WTC11 (cell line): ENCODE data around the gene MRFAP1. TPM values are rescaled to one million over a fixed set of nuclear protein-coding genes. Genes with fewer than 3 reads are reported as not detected.

Experiments used
- ATAC-seq: fragments of 200-7000 bp; cut with Tn5 transposase; 2 replicates; pipeline ENCODE4 v1.10.0; 2021; ENCODE audit warnings: mild to moderate bottlenecking, moderate library complexity
- CTCF ChIA-PET: fragments of 300-600 bp; sonication (Branson Sonifier 250); formaldehyde crosslinking; loops from one replicate; lab custom pipeline; 2021; ENCODE audit warnings: antibody characterized with exemption; lab: Charles Lee
- POLR2A ChIA-PET: fragments of 350-600 bp; sonication (Branson Sonifier 250); formaldehyde crosslinking; loops from one replicate; lab custom pipeline; 2021; ENCODE audit warnings: antibody characterized with exemption; lab: Charles Lee
- DNase-seq: peaks from one replicate; pipeline ENCODE4 v3.0.0; 2021; ENCODE audit warnings: low spot score
- H3K27ac Mint-ChIP-seq: 2 replicates; pipeline ENCODE4 v1.8.0; 2021; ENCODE audit warnings: mixed read lengths
- H3K27me3 Mint-ChIP-seq: 2 replicates; pipeline ENCODE4 v1.8.0; 2021; ENCODE audit warnings: low read depth, mild to moderate bottlenecking, moderate library complexity, mixed read lengths
- H3K36me3 Mint-ChIP-seq: 2 replicates; pipeline ENCODE4 v1.8.0; 2021; ENCODE audit warnings: mixed read lengths
- H3K4me1 Mint-ChIP-seq: 2 replicates; pipeline ENCODE4 v1.8.0; 2022; ENCODE audit warnings: mixed read lengths
- H3K4me3 Mint-ChIP-seq: 2 replicates; pipeline ENCODE4 v1.8.0; 2021; ENCODE audit warnings: mild to moderate bottlenecking, moderate library complexity, mixed read lengths
- H3K9me3 Mint-ChIP-seq: 2 replicates; pipeline ENCODE4 v1.8.0; 2021; ENCODE audit warnings: mixed read lengths
- CBFB ChIP-seq: sonication (generic); formaldehyde crosslinking; IDR thresholded peaks from 2 replicates; pipeline ENCODE4 v1.8.1; 2022; ENCODE audit warnings: mild to moderate bottlenecking, low read depth, missing genetic modification reagents
- EMX1 ChIP-seq: fragments of 250-450 bp; sonication (Bioruptor Pico); IDR thresholded peaks from 2 replicates; pipeline ENCODE4 v1.8.0; 2021; ENCODE audit warnings: mild to moderate bottlenecking
- ETV6 ChIP-seq: sonication (generic); formaldehyde crosslinking; IDR thresholded peaks from 2 replicates; pipeline ENCODE4 v1.8.1; 2022; ENCODE audit warnings: mild to moderate bottlenecking, missing genetic modification reagents
- HMGA2 ChIP-seq: fragments of 250-450 bp; sonication (Bioruptor Pico); IDR thresholded peaks from 2 replicates; pipeline ENCODE4 v1.4.0; 2021; ENCODE audit warnings: mild to moderate bottlenecking, moderate library complexity
- IRF2 ChIP-seq: sonication (generic); formaldehyde crosslinking; IDR thresholded peaks from 2 replicates; pipeline ENCODE4 v1.8.0; 2022; ENCODE audit warnings: low read depth, missing genetic modification reagents, borderline replicate concordance
- JAZF1 ChIP-seq: fragments of 250-450 bp; sonication (Bioruptor Pico); IDR thresholded peaks from 2 replicates; pipeline ENCODE4 v1.9.0; 2021; ENCODE audit warnings: moderate library complexity, mild to moderate bottlenecking, inconsistent platforms
- NFATC4 ChIP-seq: fragments of 250-450 bp; sonication (Bioruptor Pico); IDR thresholded peaks from 2 replicates; pipeline ENCODE4 v1.9.0; 2021; ENCODE audit warnings: mild to moderate bottlenecking
- NR3C1 ChIP-seq: sonication (generic); formaldehyde crosslinking; conservative IDR thresholded peaks from 2 replicates; pipeline ENCODE4 v1.8.1; 2023; ENCODE audit warnings: low read depth, mild to moderate bottlenecking, missing genetic modification reagents
- PRRX2 ChIP-seq: fragments of 250-450 bp; sonication (Bioruptor Pico); IDR thresholded peaks from 2 replicates; pipeline ENCODE4 v1.8.0; 2021; ENCODE audit warnings: mild to moderate bottlenecking
- SOX15 ChIP-seq: fragments of 250-450 bp; sonication (Bioruptor Pico); IDR thresholded peaks from 2 replicates; pipeline ENCODE4 v1.9.0; 2021; ENCODE audit warnings: mild to moderate bottlenecking
- TEAD1 ChIP-seq: sonication (generic); formaldehyde crosslinking; IDR thresholded peaks from 2 replicates; pipeline ENCODE4 v1.8.0; 2022; ENCODE audit warnings: mild to moderate bottlenecking, missing genetic modification reagents
- TP53 ChIP-seq: sonication (generic); formaldehyde crosslinking; IDR thresholded peaks from 2 replicates; pipeline ENCODE4 v1.8.1; 2023; ENCODE audit warnings: mild to moderate bottlenecking, missing genetic modification reagents
- ZNF219 ChIP-seq: sonication (generic); formaldehyde crosslinking; IDR thresholded peaks from 2 replicates; pipeline ENCODE4 v1.8.0; 2023; ENCODE audit warnings: missing genetic modification reagents, mild to moderate bottlenecking, borderline replicate concordance
- ZNF263 ChIP-seq: sonication (generic); formaldehyde crosslinking; IDR thresholded peaks from 2 replicates; pipeline ENCODE4 v1.8.1; 2022; ENCODE audit warnings: low read depth, mild to moderate bottlenecking, moderate library complexity, missing genetic modification reagents
- ZNF671 ChIP-seq: fragments of 250-450 bp; sonication (Bioruptor Pico); IDR thresholded peaks from 2 replicates; pipeline ENCODE4 v1.8.0; 2021; ENCODE audit warnings: mild to moderate bottlenecking
- total RNA-seq: library from RNA; stranded (reverse); gene quantifications from 3 replicates; pipeline ENCODE4 v1.2.3, GENCODE V29; 2021
- TF ChIP-seq, protein P1 (sequence below): fragments of 250-450 bp; sonication (Bioruptor Pico); IDR thresholded peaks from 2 replicates; pipeline ENCODE4 v2.1.2; 2022; ENCODE audit warnings: mild to moderate bottlenecking, moderate library complexity
- TF ChIP-seq, protein P2 (sequence below): sonication (generic); formaldehyde crosslinking; IDR thresholded peaks from 2 replicates; pipeline ENCODE4 v1.8.1; 2023; ENCODE audit warnings: mild to moderate bottlenecking, missing genetic modification reagents, moderate library complexity
- TF ChIP-seq, protein P3 (sequence below): sonication (generic); formaldehyde crosslinking; IDR thresholded peaks from 2 replicates; pipeline ENCODE4 v1.8.1; 2022; ENCODE audit warnings: low read depth, mild to moderate bottlenecking, moderate library complexity, missing genetic modification reagents, borderline replicate concordance
- TF ChIP-seq, protein P4 (sequence below): fragments of 200-600 bp; IDR thresholded peaks from 2 replicates; pipeline ENCODE4 v1.8.0; 2022; ENCODE audit warnings: antibody characterized with exemption
- TF ChIP-seq, protein P5 (sequence below): sonication (generic); formaldehyde crosslinking; IDR thresholded peaks from 2 replicates; pipeline ENCODE4 v1.8.1; 2023; ENCODE audit warnings: mild to moderate bottlenecking, moderate library complexity, missing genetic modification reagents
- TF ChIP-seq, protein P6 (sequence below): fragments of 250-450 bp; sonication (Bioruptor Pico); IDR thresholded peaks from 2 replicates; pipeline ENCODE4 v1.9.0; 2021; ENCODE audit warnings: moderate library complexity, mild to moderate bottlenecking, inconsistent platforms, borderline replicate concordance
- TF ChIP-seq, protein P7 (sequence below): sonication (generic); formaldehyde crosslinking; IDR thresholded peaks from 2 replicates; pipeline ENCODE4 v1.8.0; 2022; ENCODE audit warnings: mild to moderate bottlenecking, missing genetic modification reagents
- TF ChIP-seq, protein P8 (sequence below): fragments of 250-450 bp; sonication (Bioruptor Pico); IDR thresholded peaks from 2 replicates; pipeline ENCODE4 v1.9.0; 2021; ENCODE audit warnings: mild to moderate bottlenecking
- TF ChIP-seq, protein P9 (sequence below): sonication (generic); formaldehyde crosslinking; IDR thresholded peaks from 2 replicates; pipeline ENCODE4 v1.8.1; 2023; ENCODE audit warnings: mild to moderate bottlenecking, missing genetic modification reagents

MRFAP1 gene
- total RNA-seq, 1 experiment from 2014 or later: 319 TPM

DNA sequence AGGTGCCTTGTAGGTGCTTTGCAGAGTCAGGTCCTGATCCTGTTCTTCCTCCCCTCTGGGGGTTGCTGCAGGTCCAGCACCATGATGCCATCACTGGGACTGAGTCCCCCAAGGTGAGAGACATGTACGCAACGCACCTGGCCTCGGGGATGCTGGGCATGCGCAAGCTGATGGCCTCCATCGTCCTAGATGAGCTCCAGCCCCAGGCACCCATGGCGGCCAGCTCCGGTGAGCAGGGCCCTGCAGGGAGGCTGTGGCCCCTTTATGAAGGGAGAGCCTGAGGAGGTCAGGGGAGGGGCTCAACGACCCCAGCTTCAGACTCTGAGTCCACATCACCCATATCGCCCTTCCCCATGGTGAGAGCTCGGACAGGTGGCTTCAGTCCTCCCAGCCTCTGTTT, 42.4 kb upstream of the MRFAP1 start:
- TF ChIP-seq IRF2 (CRISPR knock-in tag) (no peak), TEAD1 (CRISPR knock-in tag) (no peak), ETV6 (no peak)
- TF ChIP-seq, protein P1, sequence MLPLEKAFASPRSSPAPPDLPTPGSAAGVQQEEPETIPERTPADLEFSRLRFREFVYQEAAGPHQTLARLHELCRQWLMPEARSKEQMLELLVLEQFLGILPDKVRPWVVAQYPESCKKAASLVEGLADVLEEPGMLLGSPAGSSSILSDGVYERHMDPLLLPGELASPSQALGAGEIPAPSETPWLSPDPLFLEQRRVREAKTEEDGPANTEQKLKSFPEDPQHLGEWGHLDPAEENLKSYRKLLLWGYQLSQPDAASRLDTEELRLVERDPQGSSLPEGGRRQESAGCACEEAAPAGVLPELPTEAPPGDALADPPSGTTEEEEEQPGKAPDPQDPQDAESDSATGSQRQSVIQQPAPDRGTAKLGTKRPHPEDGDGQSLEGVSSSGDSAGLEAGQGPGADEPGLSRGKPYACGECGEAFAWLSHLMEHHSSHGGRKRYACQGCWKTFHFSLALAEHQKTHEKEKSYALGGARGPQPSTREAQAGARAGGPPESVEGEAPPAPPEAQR (CRISPR knock-in tag): no peak
- TF ChIP-seq, protein P2, sequence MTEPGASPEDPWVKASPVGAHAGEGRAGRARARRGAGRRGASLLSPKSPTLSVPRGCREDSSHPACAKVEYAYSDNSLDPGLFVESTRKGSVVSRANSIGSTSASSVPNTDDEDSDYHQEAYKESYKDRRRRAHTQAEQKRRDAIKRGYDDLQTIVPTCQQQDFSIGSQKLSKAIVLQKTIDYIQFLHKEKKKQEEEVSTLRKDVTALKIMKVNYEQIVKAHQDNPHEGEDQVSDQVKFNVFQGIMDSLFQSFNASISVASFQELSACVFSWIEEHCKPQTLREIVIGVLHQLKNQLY (CRISPR knock-in tag): no peak
- Mint-ChIP-seq H3K4me1 (no peaks in the 10 kb centered on the region), H3K36me3 (peaks cover 2% of the 10 kb centered on the region; the same call in 1 of the 2 replicates), H3K9me3 (no peaks in the 10 kb centered on the region), H3K27me3 (peaks cover 4% of the 10 kb centered on the region; the same call in 1 of the 2 replicates), H3K4me3 (no peak overlapping the region), H3K27ac (no peak overlapping the region)
- ATAC-seq: no peak
- ChIA-PET CTCF (interaction anchor here (1.4 to 1.5 kb wide), 2 partner anchors 48 to 50 kb away, joined by 4 to 5 read pairs; no protein-coding TSS in a partner anchor), POLR2A (no interaction called here)
- no peak for DNase-seq

DNA sequence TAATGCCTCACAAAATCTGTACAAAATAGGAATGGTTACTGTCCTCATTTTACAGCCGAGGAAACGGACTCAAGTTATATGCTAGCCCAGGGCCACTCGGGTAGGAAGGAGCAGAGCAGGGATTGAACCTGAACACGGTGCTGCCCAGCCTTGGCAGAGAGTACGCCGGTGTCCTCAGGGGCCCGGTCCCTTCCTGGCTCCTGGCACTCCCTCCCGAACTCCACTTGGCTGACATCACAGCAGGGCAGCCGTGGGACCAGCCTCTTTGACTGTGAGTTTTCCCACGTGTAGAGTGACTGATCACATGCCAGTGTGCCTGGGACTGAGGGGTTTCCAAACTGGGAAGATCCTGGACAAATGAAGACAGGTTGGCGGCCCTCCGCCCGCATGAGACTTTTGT, 41.8 kb upstream of the MRFAP1 start:
- no peaks in the 10 kb centered on the region for H3K4me1 Mint-ChIP-seq
- H3K27ac Mint-ChIP-seq: no peak overlapping the region
- TF ChIP-seq NR3C1 (no peak), CBFB (no peak), TP53 (CRISPR knock-in tag) (no peak), ZNF671 (CRISPR knock-in tag) (no peak), JAZF1 (CRISPR knock-in tag) (no peak), EMX1 (CRISPR knock-in tag) (no peak), SOX15 (CRISPR knock-in tag) (no peak), ZNF263 (CRISPR knock-in tag) (no peak), HMGA2 (CRISPR knock-in tag) (no peak), ZNF219 (CRISPR knock-in tag) (no peak), NFATC4 (CRISPR knock-in tag) (no peak), PRRX2 (CRISPR knock-in tag) (no peak)
- TF ChIP-seq, protein P3, sequence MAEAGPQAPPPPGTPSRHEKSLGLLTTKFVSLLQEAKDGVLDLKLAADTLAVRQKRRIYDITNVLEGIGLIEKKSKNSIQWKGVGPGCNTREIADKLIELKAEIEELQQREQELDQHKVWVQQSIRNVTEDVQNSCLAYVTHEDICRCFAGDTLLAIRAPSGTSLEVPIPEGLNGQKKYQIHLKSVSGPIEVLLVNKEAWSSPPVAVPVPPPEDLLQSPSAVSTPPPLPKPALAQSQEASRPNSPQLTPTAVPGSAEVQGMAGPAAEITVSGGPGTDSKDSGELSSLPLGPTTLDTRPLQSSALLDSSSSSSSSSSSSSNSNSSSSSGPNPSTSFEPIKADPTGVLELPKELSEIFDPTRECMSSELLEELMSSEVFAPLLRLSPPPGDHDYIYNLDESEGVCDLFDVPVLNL (CRISPR knock-in tag): no peak
- TF ChIP-seq, protein P4, sequence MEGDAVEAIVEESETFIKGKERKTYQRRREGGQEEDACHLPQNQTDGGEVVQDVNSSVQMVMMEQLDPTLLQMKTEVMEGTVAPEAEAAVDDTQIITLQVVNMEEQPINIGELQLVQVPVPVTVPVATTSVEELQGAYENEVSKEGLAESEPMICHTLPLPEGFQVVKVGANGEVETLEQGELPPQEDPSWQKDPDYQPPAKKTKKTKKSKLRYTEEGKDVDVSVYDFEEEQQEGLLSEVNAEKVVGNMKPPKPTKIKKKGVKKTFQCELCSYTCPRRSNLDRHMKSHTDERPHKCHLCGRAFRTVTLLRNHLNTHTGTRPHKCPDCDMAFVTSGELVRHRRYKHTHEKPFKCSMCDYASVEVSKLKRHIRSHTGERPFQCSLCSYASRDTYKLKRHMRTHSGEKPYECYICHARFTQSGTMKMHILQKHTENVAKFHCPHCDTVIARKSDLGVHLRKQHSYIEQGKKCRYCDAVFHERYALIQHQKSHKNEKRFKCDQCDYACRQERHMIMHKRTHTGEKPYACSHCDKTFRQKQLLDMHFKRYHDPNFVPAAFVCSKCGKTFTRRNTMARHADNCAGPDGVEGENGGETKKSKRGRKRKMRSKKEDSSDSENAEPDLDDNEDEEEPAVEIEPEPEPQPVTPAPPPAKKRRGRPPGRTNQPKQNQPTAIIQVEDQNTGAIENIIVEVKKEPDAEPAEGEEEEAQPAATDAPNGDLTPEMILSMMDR: no peak
- TF ChIP-seq, protein P5, sequence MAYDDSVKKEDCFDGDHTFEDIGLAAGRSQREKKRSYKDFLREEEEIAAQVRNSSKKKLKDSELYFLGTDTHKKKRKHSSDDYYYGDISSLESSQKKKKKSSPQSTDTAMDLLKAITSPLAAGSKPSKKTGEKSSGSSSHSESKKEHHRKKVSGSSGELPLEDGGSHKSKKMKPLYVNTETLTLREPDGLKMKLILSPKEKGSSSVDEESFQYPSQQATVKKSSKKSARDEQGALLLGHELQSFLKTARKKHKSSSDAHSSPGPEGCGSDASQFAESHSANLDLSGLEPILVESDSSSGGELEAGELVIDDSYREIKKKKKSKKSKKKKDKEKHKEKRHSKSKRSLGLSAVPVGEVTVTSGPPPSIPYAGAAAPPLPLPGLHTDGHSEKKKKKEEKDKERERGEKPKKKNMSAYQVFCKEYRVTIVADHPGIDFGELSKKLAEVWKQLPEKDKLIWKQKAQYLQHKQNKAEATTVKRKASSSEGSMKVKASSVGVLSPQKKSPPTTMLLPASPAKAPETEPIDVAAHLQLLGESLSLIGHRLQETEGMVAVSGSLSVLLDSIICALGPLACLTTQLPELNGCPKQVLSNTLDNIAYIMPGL: no peak
- TF ChIP-seq, protein P6, sequence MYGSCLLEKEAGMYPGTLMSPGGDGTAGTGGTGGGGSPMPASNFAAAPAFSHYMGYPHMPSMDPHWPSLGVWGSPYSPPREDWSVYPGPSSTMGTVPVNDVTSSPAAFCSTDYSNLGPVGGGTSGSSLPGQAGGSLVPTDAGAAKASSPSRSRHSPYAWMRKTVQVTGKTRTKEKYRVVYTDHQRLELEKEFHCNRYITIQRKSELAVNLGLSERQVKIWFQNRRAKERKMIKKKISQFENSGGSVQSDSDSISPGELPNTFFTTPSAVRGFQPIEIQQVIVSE: no peak
- TF ChIP-seq, protein P7, sequence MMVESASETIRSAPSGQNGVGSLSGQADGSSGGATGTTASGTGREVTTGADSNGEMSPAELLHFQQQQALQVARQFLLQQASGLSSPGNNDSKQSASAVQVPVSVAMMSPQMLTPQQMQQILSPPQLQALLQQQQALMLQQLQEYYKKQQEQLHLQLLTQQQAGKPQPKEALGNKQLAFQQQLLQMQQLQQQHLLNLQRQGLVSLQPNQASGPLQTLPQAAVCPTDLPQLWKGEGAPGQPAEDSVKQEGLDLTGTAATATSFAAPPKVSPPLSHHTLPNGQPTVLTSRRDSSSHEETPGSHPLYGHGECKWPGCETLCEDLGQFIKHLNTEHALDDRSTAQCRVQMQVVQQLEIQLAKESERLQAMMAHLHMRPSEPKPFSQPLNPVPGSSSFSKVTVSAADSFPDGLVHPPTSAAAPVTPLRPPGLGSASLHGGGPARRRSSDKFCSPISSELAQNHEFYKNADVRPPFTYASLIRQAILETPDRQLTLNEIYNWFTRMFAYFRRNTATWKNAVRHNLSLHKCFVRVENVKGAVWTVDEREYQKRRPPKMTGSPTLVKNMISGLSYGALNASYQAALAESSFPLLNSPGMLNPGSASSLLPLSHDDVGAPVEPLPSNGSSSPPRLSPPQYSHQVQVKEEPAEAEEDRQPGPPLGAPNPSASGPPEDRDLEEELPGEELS (CRISPR knock-in tag): no peak
- TF ChIP-seq, protein P8, sequence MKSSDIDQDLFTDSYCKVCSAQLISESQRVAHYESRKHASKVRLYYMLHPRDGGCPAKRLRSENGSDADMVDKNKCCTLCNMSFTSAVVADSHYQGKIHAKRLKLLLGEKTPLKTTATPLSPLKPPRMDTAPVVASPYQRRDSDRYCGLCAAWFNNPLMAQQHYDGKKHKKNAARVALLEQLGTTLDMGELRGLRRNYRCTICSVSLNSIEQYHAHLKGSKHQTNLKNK (CRISPR knock-in tag): no peak
- TF ChIP-seq, protein P9, sequence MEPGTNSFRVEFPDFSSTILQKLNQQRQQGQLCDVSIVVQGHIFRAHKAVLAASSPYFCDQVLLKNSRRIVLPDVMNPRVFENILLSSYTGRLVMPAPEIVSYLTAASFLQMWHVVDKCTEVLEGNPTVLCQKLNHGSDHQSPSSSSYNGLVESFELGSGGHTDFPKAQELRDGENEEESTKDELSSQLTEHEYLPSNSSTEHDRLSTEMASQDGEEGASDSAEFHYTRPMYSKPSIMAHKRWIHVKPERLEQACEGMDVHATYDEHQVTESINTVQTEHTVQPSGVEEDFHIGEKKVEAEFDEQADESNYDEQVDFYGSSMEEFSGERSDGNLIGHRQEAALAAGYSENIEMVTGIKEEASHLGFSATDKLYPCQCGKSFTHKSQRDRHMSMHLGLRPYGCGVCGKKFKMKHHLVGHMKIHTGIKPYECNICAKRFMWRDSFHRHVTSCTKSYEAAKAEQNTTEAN (CRISPR knock-in tag): no peak
- DNase-seq (no peak), ATAC-seq (no peak)
- ChIA-PET CTCF (no interaction called here), POLR2A (no interaction called here)
- no peak overlapping the region for H3K4me3 Mint-ChIP-seq
- H3K9me3 Mint-ChIP-seq: no peaks in the 10 kb centered on the region
- peaks cover 4% of the 10 kb centered on the region; the same call in 1 of the 2 replicates for H3K27me3 Mint-ChIP-seq
- peaks cover 2% of the 10 kb centered on the region; the same call in 1 of the 2 replicates for H3K36me3 Mint-ChIP-seq
